ENCODE results near the gene ZNF600. TPM values are rescaled to one million over a fixed set of nuclear protein-coding genes. Genes with fewer than 3 reads are reported as not detected.
"Not testable (repeated sequence)": the region's sequence is repeated elsewhere in the genome, so short reads cannot be mapped to it uniquely, and the experiment has no call there.

The ZNF600 gene
- total RNA-seq (2014; rRNA removed; shearing (Covaris generic)) (5.1 and 6.9 TPM in 2 replicates), polyA plus RNA-seq (2016; fragmentation: Nextera tagmentation; extraction: Ambion mirVana) (6.0 and 7.7 TPM in 2 replicates)
- long read RNA-seq, partial matches to known transcripts, result 0 of 1 reads
- long read RNA-seq, other reads (novel, unspliced or antisense), result 1 of 1 reads

DNA sequence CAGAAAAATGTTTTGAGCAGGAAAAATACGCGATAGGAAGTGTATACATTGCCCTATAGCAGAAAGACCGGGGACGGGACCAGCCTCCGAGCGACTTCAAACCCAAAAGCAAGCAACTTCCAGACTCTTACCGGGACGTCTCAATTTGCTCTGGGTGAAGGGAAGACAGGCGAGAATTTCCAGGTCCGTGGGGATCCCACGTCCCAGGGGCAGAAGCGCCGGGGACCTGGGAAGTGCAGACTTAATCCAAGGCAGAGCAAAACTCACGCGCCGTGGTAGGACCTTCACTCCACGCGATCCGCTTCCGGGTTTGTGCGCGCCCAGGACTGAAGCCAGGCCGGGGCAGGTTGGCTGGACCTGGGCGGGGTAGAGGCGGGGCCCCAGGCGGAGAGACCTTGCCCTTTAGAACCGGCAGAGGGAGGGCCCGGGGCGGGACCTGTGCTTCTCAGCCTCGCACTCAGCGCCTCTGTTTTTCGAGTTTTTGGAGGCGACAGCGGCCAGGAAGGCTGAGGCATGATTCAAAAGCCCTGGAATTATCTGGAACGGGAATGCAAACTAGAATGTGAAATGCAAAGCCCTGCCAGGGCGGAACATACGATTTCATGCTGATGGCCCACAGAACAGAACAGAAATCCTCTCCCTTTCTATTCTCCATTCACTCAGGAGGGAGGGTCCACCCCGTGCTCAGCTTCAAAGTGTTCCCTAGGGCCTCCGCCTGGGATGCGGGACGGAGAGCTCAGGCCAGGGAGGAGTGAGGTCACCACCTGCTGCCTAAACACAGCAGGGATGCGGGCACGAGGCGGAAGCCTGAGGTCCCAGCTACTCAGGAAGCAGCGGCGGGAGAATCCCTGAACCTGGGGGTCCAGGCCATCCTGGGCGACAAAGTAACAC lies at the start of gene ZNF600:
ZNF600 (minus strand) TSS at position 328 of the 891 bp plus-strand sequence. CDS start 7,903 bp downstream, outside the sequence.
- Histone ChIP-seq H3K4me3 (peak within 1 kb of the TSS; percentile 94), H2AFZ (peak within 1 kb of the TSS; percentile 99), H3K27me3 (ENCODE audit: insufficient read depth) (peaks cover 36% of the 10 kb centered on the region), H3K4me2 (peak within 1 kb of the TSS; percentile 96)
- H3K4me1 ChIP-seq (ENCODE audit: insufficient read depth); H3K27ac ChIP-seq (ENCODE audit: low read depth); H3K27ac Mint-ChIP-seq; H4K20me1 ChIP-seq (replicated peaks; ENCODE audit: insufficient read depth); H3K36me3 ChIP-seq (ENCODE audit: insufficient read depth); H3K36me3 Mint-ChIP-seq (ENCODE audit: low read depth); H3K9me3 Mint-ChIP-seq; H3K79me2 ChIP-seq (replicated peaks; ENCODE audit: insufficient read depth); H3K9me2 ChIP-seq (ENCODE audit: insufficient read depth); H3F3A ChIP-seq (replicated peaks; ENCODE audit: low read depth): not testable (repeated sequence)
- ATAC-seq (peak; percentile 99), DNase-seq (ENCODE audit: low spot score) (peak; percentile 94)
- Mint-ChIP-seq H3K4me3 (peak within 1 kb of the TSS; percentile 87), H3K27me3 (ENCODE audit: insufficient read depth, low read depth, poor library complexity) (peaks cover 36% of the 10 kb centered on the region), H3K4me1 (peaks cover 12% of the 10 kb centered on the region)
- TF ChIP-seq CTCF (conservative IDR thresholded peaks at IDR 0.05; ENCODE audit: low read depth in 2 of 2) (peak in 1 of 2 experiments; percentile 16; a peak in 1 of 4 replicates), POLR2AphosphoS5 (IDR thresholded peaks at IDR 0.05; ENCODE audit: low read depth) (peak; percentile 69)

- not testable (repeated sequence) for DNase-seq (ENCODE audit: low spot score); H3K27ac Mint-ChIP-seq; H3K4me3 Mint-ChIP-seq; H3K27me3 ChIP-seq (ENCODE audit: insufficient read depth); H3K27me3 Mint-ChIP-seq (ENCODE audit: insufficient read depth, low read depth, poor library complexity); H3K9me2 ChIP-seq (ENCODE audit: insufficient read depth); H3K4me1 ChIP-seq (ENCODE audit: insufficient read depth); H3K27ac ChIP-seq (ENCODE audit: low read depth); H2AFZ ChIP-seq; H3K36me3 ChIP-seq (ENCODE audit: insufficient read depth); H3K79me2 ChIP-seq (replicated peaks; ENCODE audit: insufficient read depth); H3K4me3 ChIP-seq; H3K4me2 ChIP-seq; H3F3A ChIP-seq (replicated peaks; ENCODE audit: low read depth); H4K20me1 ChIP-seq (replicated peaks; ENCODE audit: insufficient read depth)
- peaks cover 12% of the 10 kb centered on the region; the same call in 2 of the 3 replicates for H3K4me1 Mint-ChIP-seq
- ATAC-seq, result peak; percentile 85
- H3K9me3 Mint-ChIP-seq, result peaks cover 12% of the 10 kb centered on the region
- H3K36me3 Mint-ChIP-seq (ENCODE audit: low read depth), result peaks cover 13% of the 10 kb centered on the region
Measured at GRCh38 chr19:52834289-52834688, 47.7 kb upstream of the ZNF600 start.

DNA sequence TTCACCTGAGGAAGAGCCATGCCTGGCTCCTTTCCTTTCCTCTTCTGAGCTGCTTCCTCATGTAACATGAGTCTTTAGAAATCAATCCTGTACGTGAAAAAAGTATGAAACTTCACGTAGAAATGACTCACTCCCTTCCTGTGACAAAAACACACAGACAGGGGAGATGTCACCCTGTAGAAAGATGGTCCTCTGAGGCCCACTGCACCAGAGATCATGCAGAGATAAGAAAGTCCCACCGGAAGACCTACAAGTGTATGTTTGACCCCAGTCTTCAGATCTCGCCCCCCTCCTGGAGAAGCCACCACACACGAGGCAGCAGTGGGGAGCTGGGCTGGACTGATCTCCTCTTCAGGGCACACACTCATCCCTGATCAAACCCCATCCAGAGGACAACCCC lies 47.0 kb upstream of the ZNF600 start:
- peaks cover 12% of the 10 kb centered on the region; the same call in 2 of the 3 replicates for H3K4me1 Mint-ChIP-seq
- H3K4me3 Mint-ChIP-seq; H3K9me2 ChIP-seq (ENCODE audit: insufficient read depth); H3K36me3 Mint-ChIP-seq (ENCODE audit: low read depth); H2AFZ ChIP-seq; H3K27ac Mint-ChIP-seq; H4K20me1 ChIP-seq (replicated peaks; ENCODE audit: insufficient read depth); DNase-seq (ENCODE audit: low spot score); H3K9me3 Mint-ChIP-seq; H3K4me2 ChIP-seq; H3K27ac ChIP-seq (ENCODE audit: low read depth); H3K27me3 ChIP-seq (ENCODE audit: insufficient read depth); H3K27me3 Mint-ChIP-seq (ENCODE audit: insufficient read depth, low read depth, poor library complexity); H3K79me2 ChIP-seq (replicated peaks; ENCODE audit: insufficient read depth); H3K4me1 ChIP-seq (ENCODE audit: insufficient read depth); H3K4me3 ChIP-seq; H3K36me3 ChIP-seq (ENCODE audit: insufficient read depth); H3F3A ChIP-seq (replicated peaks; ENCODE audit: low read depth); ATAC-seq: not testable (repeated sequence)

DNA sequence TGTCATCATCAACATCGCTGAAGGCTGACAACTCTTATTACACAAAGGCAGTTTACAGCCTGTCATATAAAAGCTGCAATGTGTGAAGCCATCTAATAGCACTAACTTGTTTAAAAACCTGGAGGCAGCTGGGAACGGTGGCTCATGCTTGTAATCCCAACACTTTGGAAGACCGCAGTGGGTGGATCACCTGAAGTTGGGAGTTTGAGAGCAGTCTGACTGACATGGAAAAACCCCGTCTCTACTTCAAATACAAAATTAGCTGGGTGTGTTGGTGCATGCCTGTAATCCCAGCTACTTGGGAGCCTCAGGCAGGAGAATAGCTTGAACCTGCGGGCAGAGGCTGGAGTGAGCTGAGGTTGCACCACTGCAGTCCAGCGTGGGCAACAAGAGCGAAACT lies 43.3 kb upstream of the ZNF600 start:
- DNase-seq (ENCODE audit: low spot score); H3K27me3 ChIP-seq (ENCODE audit: insufficient read depth); H3K27ac Mint-ChIP-seq; H2AFZ ChIP-seq; H3K4me1 ChIP-seq (ENCODE audit: insufficient read depth); H3K4me3 ChIP-seq; H3K27ac ChIP-seq (ENCODE audit: low read depth); H3K36me3 ChIP-seq (ENCODE audit: insufficient read depth); H3K9me2 ChIP-seq (ENCODE audit: insufficient read depth); H3F3A ChIP-seq (replicated peaks; ENCODE audit: low read depth); H3K4me2 ChIP-seq; H3K4me3 Mint-ChIP-seq; ATAC-seq; H4K20me1 ChIP-seq (replicated peaks; ENCODE audit: insufficient read depth); H3K9me3 Mint-ChIP-seq; H3K79me2 ChIP-seq (replicated peaks; ENCODE audit: insufficient read depth); H3K27me3 Mint-ChIP-seq (ENCODE audit: insufficient read depth, low read depth, poor library complexity); H3K36me3 Mint-ChIP-seq (ENCODE audit: low read depth): not testable (repeated sequence)
- peaks cover 12% of the 10 kb centered on the region; the same call in 2 of the 3 replicates for H3K4me1 Mint-ChIP-seq
